HL-60/S4 treated with retinoic acid at 250 ng/mL for 4 days and 3 days (cell line): Measurements from ENCODE around the gene PCMTD2.

ENCODE experiments used
- in situ Hi-C: fragments of 300-500 bp; cut with MboI; formaldehyde crosslinking; loops from 2 replicates; pipeline ENCODE4 v1.7.0; 2022; ENCODE audit warnings: low sequenced_read_pairs

PCMTD2 gene

DNA sequence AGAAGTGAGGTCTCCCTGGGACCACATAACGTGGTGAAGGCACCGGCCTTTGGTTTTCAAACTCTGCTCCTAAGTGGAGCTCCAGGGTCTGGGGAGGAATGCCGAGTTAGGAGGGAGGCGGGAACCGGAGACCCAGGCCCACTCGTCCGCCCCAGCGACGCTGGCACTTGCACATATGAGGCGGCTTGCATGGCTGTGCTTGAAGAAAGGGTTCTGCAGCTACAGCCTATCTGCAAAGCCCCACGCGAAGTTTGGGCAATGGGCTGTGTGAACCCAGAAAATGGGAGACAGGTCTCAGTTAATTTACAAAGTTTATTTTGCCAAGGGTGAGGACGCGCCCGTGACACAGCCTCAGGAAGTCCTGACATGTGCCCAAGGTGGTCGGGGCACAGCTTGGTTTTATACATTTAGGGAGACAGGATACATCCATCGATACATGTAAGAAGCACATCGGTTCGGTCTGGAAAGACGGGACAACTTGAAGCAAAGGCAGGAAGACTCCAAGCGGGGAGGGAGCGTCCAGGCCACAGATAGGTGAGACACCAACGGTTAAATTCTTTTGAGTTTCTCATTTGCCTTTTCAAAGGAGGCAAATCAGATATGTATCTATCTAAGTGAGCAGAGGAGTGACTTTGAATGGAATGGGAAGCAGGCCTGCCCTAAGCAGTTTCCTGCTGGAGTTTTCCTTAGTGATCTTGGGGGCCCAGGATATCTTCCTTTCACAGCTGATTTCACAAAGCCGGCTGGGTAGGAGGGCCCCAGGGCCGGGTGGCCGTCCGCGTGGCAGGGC, 782 bp upstream of the PCMTD2 start:
- in situ Hi-C loops = no loop called here

DNA sequence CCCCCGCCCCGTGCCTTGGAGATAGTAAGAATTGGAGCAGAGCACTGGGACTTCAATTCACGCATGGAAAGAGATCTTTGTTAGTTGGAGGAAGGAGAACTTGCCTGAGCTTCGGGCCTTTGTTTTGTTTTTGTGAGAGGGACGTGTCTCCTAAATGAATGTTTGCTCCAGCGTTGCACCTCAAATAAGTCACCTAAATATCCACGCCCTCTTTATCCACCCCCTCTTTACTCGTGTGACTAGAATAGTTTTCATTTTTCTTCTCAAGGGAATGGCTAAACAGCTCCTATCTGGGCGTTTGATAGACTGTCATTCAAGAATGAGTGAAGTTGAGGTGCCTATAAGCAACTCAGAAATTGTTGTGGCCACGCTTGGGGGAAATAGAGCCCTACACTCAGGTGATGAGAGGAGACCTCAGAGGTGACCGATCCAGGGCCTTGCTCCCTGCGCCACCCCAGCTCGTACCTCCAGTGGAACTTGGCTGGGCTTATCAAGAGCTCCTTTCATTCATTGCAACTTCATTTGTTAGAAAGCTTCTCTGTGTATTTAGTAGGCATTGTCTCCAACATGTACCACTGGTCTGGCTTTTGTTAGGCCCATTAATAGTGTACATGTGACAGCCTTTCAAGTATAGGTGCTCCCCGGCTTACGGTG, 861 bp downstream of the PCMTD2 start:
- in situ Hi-C loops = no loop called here

DNA sequence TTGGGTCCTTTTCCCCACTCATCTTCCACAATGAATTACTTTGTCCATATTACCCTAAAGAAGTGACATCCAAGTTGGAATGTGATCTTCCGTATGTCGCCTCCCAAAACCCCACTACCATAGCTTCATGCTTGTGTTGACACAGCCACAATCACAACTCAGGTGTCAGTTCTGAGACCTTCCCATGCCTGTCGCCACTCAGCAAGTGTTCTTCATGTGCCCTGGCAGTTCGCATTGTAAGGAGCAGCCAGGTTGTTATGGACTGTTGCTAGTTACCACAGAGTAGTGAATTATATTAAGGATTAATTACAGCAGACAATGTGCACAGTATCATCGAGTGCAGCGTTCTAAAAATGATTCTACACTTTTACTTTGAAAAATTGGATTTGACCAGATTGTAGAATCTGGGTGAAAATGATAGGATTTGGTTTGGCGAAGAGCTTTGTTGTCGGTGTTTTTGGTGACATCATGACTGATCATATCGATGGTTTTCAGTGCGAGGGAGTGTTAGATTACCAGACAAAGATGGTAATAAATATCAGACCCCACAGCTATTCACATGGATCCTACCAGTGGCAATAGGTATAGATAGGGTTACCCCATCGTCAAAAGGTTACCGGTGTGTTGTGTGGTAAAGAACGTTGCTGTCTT, 1.7 kb downstream of the PCMTD2 start:
- in situ Hi-C loops = no loop called here

DNA sequence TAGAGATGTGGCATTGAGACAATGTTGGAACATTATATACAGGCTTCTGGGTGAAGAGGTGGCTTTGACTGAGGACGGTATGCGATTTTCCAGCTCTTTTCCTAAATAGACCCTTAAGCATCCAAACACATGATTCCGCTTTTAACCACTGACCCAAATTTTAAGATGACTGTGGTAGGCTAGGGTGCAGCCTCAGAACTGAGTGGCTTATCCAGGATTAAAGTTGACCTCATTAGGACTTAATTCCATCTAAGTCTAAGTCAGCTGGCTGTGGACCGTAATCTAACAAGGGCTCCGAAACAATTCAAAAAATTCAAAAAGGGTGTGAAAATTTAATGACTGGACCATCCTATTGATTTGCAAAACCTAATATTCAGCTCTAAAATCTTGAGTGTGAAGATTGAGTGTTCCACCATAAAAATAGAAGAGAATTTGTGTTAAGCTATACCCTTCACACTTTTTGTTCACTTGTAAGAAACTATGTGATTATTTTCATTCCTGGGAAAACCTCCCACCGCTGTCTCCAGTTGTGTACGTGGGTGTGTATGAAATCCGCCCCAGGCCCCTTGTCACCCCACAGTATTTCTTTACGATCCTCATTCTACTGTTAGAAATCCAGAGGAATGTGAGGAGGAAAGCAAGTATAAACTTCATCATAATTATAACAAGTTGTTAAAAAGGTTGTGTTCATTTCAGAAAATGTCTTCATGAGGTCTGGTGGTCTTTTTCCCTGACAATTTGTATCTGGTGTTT, 2.7 kb downstream of the PCMTD2 start:
- in situ Hi-C loops = no loop called here

DNA sequence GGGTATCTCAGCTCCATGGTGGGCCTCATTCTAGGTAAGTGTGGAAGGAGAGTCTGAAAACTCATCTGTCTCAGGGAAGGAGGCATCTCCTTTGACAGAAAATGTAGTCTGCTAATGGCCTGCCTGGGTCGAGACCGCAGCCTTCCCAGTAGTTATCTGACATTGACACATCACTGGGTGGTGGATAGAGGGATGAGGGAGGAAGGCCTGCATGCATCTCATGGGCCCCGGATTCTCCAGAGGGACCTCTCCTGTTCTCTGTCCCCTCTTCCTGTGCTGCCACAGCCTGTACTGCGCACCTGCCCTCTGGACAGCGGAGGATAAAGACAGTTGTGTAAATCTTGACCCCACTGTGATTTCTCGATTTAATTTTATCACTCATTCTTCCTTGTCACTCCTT, 4.7 kb downstream of the PCMTD2 start:
- in situ Hi-C loops = no loop called here

DNA sequence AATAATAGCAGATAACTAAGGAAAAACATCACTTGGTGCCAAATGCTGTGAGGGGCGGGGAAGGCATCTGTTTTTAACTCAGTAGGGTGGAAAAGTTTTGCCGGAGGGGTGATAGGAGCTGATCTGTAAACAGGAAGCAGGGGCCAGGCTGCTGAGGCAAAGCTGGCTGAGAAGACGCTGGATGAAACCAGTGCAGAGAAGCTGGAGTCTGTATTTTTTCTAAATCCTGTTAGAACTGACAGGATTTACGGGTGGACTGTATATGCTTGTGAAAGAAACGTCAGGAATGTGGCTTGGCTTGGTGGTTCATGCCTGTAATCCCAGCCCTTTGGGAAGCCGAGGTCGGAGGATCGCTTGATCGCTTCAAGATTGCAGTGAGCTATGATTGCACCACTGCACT, 5.6 kb downstream of the PCMTD2 start:
- in situ Hi-C loops = no loop called here

DNA sequence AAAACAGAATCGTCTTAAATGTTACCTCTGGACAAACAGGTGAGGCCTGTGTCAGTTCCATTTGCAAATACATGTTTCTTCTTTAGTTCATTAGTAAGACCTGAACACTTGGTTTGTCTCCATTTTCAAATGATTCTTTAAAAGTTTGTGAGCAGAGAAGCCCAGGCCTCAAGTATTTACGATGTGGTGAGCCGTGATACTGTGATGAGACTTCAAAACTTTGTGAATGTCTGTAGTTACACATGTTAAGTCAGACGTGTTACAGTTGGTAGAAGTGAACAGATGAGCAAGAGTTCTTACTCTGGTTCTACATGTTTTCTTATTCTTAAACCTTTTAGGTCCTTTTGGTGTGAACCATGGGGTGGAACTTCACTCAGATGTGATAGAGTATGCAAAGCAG, 8.5 kb downstream of the PCMTD2 start:
- in situ Hi-C loops = no loop called here

DNA sequence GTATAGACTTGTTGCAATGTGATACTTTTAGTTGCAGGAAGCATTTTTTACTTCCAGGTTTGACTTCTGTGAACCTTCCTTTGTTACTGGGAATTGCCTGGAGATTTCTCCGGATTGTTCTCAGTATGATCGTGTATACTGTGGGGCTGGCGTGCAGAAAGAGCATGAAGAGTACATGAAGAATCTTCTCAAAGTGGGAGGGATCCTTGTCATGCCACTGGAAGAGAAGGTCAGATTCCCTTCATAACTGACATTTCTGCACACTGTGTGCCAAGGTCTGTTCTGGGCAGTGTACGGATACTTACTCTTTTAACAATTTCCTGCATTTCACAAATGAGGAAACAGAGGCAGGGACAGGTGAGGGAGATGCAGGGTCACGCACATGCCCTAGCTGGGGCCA, 9.7 kb downstream of the PCMTD2 start:
- in situ Hi-C loops = no loop called here

DNA sequence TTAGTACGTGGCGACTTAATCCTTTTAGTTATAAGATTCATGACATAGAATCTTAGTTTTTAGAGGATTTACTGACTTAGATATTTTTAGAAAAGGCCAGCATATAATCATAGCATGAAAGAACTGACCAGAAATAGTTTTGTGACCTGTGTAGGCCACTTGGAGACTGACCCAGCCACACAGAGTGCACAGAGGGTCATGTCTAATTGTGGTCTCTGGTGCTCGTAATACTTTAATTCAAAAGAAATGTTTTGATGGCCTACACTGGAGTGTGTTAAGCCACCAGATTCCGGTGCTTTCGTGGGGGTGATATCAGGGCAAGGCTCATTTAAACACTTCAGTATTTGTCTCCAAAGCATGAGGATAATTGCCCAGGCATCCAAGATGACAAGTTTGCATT, 11.4 kb downstream of the PCMTD2 start:
- in situ Hi-C loops = no loop called here

DNA sequence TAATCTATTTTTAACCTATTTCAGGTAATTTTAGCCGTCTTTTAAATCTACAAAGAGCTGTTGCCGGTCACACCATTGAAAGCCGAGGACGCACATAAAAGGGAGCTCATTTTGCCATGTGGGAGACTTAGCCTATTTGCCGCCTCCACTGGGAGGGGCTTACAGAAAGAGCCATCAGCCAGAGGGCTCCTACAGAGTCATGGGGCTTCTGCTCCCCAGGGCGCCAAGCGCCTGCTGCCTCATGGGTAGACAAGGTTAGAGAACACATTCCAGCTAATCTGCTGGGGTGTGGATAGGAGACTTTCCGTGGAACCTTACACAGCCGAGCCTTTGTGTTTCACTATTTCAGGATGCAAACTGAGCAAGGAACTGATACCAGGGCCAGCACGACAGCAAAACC, 12.6 kb downstream of the PCMTD2 start:
- in situ Hi-C loops = no loop called here

DNA sequence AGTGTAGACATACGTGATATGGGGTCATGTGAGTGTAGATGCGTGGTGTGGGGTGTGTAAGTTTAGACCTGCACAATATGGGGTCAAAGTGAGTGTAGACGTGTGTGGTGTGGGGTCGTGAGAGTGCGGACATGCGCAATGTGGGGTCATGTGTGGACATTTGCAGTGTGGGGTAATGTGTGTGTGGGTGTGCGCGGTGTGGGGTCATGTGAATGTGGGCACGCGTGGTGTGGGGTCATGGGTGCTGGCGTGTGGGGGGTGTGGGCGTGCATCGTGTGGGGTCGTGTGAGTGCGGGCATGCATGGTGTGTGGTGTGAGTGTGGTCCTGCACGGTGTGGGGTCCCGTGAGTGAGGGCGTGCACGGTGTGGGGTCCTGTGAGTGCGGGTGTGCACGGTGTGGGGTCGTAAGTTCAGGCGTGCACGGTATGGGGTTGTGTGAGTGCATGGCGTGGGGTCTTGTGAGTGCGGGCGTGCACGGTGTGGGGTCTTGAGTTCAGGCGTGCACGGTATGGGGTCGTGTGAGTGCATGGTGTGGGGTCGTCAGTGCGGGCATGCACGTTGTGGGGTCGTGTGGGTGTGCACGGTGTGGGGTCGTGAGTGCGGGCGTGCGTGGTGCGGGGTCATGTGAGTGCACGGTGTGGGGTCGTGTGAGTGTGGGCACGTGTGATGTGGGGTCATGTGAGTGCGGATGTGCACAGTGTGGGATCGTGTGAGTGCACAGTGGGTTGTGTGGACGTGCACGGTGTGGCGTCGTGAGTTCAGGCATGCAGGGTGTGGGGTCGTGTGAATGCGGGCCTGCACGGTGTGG, 14.3 kb downstream of the PCMTD2 start:
- in situ Hi-C loops = no loop called here

DNA sequence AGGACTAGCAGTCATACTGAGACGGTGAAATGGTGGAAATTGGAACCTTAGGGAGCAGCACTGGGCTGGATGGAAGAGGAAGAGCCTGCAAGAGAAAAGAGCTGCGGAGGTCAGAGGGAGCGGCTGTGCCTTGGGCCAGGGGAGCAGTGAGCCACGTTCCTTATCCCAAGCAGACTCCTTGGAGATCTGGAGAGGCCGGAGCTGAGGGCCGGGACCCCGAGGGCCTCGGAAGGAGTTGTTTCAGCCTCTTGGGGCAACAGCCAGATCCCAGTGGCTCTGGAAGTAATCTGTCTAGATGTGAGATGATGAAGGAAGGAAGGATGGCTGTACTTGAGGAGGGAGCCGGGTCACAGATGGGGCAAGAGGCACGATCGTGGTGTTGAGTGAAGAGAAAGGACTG, 16.1 kb downstream of the PCMTD2 start:
- in situ Hi-C loops = no loop called here

DNA sequence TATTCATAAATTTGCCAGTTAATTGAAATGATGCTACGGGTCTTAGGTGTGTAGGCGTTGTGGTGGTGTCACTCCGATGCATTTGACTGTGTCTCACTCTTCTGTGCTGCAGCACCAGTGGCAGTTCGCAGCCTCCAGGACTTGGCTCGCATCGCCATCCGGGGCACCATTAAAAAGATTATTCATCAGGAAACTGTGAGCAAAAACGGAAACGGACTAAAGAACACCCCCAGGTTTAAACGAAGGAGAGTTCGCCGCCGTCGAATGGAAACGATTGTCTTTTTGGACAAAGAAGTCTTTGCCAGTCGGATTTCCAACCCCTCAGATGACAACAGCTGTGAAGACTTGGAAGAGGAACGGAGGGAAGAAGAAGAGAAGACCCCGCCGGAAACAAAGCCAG, 17.6 kb downstream of the PCMTD2 start:
- in situ Hi-C loops = no loop called here

DNA sequence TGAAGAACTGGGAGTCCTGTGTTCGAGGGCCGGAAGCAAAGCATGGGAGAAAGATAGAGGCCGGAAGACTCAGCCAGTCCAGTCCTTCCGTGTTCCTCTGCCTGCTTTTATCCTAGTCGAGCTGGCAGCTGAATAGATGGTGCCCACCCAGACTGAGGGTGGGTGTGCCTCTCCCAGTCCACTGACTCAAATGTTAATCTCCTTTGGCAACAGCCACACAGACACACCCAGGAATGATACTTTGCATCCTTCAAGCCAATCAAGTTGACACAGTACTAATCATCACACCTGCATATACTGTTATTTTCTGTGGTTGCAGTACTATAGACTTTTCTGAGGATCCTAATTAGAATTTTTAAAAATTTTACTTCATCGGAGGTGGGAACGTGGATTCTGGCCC, 21.3 kb downstream of the PCMTD2 start:
- in situ Hi-C loops = no loop called here

DNA sequence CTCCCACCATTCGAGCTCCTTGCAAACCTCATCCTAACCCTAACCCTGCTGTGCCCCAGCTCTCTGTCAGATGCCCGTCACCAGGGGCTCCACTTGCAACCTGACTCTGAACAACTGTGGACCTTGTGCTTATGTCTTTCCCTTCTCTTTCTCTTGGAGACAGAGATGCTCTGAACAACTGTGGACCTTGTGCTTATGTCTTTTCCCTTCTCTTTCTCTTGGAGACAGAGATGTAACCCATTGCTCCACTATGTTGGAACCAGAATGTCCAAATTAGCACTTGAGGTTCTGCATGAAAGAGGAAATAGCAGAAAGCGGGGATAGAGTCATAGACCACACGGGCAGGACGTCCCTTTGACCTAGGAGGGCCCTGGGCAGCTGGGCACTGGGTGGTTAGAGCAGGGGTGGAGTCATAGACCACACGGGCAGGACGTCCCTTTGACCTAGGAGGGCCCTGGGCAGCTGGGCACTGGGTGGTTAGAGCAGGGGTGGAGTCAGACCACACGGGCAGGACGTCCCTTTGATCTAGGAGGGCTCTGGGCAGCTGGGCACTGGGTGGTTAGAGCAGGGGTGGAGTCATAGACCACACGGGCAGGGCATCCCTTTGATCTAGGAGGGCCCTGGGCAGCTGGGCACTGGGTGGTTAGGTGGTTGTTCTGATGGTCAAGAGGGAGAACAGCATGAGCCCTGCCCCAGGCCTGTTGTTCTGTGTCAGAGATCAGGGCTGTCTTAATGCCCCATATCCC, 22.2 kb downstream of the PCMTD2 start:
- in situ Hi-C loops = no loop called here

DNA sequence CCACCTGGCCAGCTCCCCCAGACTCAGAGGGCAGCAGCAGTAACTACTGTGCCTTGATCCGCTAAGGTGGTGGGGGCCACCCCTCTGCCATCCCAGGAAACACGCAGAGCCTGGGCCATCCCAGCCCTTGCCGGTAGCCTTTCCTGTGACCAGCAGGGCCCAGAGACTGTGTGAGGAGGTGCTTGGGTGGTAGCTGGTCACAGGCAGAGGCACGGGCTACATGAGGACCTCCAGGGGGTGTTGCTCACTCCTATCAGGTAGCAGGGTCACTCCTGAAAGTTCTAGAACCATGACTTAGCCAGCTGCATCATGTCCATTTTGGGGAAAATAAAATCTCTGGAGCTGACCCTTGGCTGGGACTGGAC, 22.8 kb downstream of the PCMTD2 start:
- in situ Hi-C loops = no loop called here

DNA sequence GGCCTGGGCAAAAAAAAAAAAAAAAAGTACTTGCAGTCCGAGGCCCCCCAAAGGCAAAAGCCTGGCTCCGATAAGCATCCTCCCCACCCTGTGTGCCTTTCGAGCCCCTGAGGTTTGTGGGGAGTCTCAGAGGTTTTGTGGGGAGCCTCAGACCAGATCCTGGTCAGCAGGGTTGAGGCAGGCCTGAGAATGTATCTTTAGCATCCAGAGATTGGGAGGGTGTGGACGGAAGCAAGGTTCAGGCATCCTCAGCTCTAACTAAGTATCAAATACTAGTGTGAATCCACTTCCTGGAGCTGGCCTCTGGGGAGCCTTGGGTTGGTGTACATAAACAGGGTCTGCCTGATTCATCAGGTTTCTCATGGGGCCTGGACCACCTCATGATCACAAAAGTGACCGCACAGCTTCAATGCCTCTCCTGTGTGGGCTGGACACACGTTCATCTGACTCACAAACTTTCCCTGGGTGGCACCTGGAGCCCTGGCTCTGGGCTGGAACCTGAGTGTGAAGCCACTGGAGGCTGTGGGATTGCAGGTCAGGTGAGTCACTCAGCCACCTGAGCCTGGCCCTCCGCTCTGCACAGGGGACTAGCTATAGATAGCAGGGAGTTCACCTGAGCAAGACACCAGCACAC, 24.4 kb downstream of the PCMTD2 start:
- in situ Hi-C loops = no loop called here

DNA sequence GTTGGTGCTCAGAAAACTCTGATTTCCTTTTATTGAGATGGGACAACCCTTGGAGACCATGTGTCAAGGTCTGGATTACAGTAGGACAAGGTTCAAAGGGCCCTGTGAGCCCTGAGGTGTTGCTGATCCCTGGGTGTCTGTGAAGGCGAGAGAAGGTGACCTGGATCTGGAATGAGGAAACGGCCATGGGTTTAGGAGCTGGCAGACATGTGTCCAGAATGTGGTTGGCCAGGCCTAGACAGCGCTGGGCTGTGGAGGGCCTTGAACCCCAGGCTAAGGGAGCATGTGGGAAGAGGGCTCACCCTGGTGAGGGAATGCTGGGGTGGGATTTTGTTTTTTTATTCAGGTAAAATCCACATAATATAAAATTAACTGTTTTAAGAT, 24.9 kb downstream of the PCMTD2 start:
- in situ Hi-C loops = no loop called here

DNA sequence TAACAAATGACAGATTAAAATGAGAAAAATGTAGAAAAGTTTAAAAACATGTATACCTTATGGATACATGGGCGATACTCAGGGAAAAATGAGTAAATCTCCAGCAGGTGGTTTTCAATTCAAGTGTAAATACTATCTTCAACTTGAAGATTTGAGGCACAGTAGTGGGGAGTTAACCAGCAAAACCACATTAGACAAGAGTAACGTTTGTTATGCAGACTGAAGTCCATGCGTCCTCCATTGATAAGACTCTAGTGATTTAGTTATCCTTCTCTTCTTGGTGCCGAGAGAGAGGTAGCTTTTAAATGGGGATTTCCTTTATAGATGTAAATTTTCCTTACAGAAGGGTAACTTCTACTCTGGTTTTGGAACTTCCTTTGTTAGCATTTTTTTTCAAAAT, 28.1 kb downstream of the PCMTD2 start:
- in situ Hi-C loops = no loop called here
